ENCODE data around the gene NEGR1.

- no peak for TF ChIP-seq POLR2A (IDR thresholded peaks at IDR 0.05)
- TF ChIP-seq CTCF (IDR thresholded peaks at IDR 0.05) = no peak
Measured at GRCh38 chr1:71916894-71917293, 365.4 kb downstream of the NEGR1 start.

Data from testis (tissue), 2 donors.